Activated CD4-positive, CD25-positive, alpha-beta regulatory T cell (primary cell): ENCODE measurements around the gene DNAJB8.
A peak's percentile ranks its signal among the peaks of the same experiment; 100 is the strongest.

Experiments
- DNase-seq, 4 experiments: peaks; one replicate each; lab custom pipeline; 2025; lab: John Stamatoyannopoulos, UW

DNAJB8 gene

DNA sequence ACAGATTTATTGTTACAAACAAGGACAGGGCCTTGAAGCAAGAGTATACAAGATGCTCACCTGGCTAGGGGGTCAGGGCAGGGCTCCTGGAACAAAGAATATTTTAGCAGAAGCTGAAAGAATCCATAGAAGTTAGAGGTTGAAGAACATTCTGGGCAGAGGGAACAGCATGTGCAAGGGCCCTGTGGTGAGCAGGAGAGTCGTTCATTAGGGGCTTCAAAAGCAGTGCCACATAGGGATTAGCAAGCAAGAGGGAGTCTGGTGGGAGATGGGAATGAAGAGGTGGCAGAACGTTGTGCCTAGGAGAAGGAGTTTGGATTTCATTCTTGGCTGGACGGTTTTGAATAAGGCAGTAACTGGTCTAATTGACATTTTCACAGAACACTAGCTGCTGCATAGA, 22.9 kb downstream of the DNAJB8 start:
- DNase-seq, result no peak

DNA sequence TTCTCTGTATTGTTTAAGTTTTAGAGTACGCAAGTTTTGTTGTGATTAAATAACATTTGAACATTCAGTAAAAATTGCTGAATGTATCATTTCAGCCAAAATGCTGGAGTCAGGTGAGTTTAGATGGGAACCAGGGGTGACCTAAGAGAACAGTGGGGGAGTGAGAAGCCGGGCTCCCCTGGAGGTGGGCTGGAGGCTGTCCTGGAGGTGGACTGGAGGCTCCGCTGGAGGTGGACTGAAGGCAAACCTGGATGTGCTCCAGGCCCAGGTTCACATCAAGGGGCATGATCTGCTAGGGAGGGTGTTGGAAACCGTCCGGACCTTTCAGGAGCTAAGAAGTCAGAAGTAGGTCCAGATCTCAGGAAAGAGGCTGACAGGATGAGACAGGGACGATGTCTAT, 23.7 kb downstream of the DNAJB8 start:
- no peak for DNase-seq

DNA sequence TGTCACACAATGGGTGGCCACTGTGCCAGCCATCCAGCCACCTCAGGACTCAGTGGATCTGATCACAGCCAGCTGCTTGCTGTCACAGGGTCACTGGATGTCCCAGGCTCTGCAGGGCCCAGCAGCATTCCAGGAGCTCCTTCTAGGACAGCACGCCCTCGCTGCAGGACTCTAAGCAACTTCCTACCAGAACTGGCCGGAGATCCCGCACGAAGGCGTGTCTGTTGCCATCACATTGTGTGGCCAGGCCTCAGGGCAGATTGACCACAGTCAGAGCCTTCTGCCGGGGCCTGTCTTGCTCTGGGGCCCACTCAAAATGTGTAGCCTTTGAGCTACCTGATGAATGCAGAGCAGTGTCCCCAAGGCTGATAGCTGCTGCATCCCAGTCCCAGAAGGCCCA, 24.6 kb downstream of the DNAJB8 start:
- DNase-seq, result no peak

DNA sequence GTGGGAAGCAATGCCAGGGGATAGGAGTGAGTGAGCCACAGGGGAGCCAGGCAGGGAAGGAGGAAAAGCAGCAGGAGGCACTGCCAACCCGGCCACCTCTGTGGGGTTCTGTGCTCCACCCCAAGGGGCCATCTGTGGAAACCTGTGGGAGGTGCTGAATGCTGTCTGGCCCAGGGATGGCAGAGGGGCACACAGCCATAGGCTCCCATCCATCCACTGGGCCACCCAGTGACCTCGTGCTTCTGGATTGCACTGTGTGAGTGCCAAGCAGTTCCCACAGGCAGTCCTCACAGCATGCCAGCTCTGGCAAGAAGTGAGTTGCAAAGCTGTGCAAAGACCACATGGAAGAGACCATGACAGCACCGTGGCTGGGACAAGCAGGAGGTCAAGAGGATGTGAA, 27.5 kb downstream of the DNAJB8 start:
- DNase-seq, result no peak

DNA sequence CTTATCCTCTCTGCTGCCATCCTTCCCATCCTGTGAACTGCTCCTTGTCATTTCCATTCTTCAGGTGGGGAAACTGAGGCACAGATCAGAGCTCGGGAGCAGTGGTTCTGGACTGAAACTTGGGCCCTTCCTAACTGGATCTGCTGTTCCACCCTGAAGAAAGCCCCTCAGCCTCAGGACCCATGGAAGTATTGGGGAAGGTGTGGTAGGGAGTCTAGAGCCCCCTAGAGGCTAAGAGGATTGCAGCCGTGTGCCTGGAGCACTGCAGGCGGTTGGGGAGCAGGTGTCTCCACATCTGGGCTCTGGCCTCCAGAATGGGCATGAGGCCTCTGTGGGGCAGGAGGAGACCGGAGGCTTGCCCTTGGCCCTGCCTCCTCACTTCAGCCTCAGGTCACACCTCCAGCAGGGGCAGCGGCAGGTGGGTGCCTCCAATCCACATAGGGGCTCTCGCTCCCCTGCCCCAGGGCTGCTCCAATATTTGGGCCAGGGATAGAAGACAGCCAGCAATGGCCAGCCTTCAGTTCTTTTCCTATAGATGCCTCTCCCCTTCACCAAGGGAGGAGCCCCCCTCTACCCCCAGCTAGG, 28.1 kb downstream of the DNAJB8 start:
- no peak for DNase-seq

DNA sequence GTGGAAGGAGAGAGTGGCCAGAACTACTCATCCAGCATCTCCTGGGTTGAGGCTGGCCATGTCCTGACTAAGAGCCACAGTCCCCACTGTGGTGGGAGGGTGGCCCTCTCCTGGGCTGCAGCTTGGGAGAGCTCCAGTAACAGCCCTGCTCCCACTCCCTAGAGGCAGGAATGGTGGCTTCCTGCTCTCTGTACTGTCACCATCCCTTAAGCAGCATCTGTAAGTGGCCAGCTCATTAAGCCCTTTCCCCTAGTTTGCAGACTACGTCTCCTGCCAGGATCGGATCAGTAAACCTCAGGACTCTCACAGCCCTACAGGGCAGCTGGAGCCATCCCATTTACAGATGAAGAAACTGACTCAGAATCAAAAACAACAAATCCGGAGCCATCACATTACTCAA, 30.5 kb downstream of the DNAJB8 start:
- no peak for DNase-seq

DNA sequence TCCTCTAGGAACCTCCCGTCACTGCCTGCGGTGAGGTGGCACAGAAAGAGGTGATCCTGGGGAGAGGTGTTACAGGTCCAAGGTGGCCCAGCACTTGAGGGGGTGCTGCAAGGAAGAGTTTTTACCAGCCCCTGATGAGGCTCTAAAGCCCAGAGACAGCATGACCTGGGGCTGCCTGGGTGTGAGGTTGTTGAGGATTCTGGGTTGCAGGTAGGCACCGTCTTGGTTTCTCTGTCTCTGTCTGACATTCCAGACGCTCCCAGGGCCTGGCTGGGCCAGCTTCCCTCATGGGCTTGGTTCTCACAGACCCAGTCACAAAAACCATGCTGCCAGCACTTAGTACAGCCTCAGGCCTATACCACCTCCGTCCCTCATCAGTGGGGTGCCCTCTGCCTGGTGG, 31.1 kb downstream of the DNAJB8 start:
- no peak for DNase-seq

DNA sequence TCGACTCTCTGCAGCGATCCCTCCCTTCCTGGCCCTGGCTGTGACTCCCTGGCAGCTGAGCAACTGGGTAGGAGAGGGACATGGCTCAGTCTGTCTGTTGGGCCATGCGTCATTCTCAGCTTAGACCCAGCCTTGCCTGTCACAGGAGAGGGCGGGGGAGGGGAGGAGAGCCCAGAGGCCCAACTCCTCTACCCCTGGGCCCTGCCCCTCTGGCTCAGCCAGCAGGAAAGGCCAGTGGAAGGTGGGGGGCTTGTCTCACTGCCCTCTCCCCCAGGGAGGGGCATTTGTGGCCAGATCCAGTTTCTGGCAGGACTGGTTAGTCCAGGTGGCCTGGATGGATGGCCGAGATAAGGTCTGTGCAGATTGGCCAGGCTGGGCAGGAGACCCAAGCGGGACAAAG, 31.6 kb downstream of the DNAJB8 start:
- DNase-seq, result no peak

DNA sequence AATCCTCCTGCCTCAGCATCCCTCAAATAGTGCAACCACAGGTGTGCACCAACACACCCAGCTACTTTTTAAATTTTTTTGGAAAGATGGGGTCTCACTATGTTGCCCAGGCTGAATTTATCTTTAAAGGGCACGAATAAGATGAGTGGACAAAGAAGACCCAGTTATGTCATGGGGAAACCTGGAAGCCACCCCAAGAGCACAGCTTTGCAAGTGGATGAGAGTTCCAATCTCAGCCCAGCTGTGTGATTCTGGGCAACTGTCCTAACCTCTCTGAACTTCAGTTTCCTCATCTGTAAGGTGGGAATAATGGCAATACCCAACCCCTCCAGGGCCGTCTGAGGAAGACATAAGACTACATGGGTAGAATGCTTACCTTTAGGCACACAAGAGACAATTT, 32.2 kb downstream of the DNAJB8 start:
- DNase-seq, result no peak

DNA sequence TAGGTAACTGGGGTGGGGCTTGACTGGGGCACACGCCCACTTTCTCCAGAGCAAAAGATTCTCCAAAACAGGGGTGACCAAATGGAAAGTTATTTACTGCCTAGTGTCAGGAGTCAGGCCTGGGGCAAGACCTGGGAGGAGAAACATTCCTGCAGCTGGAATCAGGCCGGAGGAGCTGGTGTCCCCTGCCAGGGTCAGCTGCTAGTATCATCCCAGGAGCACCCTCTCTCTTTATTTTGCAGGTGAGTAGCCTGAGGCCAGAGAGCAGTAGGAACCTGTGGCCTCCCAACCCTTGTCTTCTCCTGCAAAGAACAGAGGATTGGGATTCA, 32.9 kb downstream of the DNAJB8 start:
- no peak for DNase-seq

DNA sequence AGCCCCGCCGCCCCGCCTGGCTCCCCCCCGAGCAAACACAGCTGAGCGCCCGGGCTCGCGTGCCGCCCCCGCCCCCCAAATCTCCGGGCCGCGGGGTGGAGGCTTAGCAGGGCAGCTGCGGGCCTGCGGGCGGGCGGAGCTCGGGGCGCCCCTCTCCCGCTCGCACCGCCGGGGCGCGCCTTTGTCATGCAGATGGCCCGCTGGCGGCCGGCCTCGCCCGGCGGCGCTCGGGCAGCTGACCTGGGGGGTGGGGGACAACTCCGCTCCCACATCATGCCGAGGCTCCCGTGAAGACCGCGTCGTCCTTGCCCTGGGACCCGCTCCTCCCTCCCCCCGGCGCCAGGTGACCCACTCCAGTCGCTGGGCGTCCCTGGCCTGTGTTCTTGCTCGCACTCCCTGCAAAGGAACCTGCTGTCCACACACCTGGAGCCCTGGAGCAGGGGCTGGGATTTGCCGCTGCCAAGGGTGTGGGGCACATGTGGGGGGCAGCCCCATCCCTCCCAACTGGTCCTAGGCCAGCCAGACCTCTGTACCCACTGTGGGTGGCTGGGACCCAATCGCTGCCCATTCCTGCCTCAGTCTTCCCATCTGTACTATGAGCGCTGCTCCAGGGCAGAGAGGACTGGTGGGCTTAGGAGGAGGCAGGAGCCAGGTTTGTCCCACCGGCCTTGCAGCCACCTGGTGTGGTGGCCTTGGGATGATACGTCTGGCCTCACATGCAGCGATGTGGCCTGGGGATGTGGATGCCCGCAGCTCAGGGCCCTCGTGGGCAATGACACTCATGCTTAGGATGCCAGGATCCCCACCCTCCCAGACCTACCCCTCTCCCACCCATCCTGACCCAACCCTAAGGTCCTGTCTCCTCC, 33.5 kb downstream of the DNAJB8 start:
- DNase-seq, result no peak

DNA sequence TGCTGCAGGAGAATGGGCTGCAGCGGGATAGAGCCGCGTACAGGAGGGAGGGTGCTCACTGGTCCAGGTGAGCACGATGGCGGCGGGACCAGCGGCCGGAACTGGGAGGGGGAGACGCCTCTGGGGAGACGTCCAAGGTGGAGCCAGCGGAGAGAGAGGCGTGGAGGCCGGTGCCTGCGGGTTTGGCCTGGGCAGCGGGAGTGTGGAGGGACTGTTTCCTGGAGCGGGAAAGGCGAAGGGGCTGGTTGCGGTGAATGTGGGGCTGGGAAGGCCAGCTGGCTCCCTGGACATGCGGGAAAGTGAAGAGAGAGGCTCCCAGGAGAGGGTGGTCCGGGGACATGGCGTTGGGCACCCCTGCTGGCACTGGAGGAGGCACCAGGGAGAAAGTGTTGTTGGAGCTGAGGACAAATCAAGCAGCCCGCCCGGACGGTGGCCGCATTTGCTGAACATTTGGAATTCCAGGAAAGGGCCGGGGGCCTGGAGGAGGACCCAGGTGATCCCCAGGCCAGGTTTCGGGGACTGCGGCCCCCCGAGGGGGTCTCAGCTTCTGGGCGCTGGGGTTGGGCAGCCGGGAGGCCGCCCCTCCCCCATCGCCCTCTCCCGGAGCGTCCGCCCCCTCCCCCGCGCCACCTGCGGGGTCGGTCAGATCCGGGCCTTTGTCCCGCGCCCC, 34.3 kb downstream of the DNAJB8 start:
- no peak for DNase-seq

DNA sequence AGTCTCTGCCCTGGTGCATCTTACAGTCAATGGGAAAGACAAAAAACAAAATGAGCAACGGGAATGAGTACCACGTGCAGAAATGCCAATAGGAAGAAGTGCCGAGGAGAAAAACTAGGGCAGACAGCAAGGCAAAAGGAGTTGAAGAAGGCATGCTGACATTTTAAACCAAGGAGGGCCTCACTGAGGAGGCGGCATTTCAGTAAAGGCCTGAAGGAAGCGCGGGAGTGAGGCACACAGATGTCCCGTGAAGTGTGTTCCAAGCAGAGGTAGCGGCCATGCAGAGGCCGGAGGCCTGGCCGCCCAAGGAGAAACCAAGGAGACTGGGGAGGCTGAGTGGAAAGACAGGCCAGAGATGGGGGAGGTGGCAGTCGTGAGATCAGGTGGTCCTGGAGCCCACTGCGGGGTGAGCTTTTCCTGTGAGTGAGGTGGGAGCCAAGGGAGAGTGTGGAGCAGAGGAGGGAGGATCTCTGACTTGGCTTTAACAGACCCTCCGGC, 34.8 kb downstream of the DNAJB8 start:
- no peak for DNase-seq

DNA sequence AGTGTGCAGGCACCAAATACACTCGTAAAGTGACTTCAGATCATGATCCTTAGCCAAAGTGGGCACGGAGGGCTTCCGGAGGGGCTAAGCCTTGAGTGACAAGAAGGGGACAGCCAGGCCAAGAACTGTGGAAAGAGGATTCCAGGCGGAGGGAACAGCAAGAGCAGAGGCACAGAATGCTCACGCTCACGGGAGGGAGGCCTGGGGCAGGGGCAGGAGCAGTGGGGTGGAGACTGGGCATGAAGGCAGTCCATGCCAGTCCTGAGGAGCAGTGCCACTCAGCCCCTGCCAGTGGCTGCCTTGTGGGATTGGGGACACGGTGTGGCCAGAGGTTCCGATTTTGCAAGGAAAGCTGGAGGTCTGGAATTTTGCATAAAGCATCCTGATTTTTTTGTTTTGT, 36.0 kb downstream of the DNAJB8 start:
- no peak for DNase-seq

DNA sequence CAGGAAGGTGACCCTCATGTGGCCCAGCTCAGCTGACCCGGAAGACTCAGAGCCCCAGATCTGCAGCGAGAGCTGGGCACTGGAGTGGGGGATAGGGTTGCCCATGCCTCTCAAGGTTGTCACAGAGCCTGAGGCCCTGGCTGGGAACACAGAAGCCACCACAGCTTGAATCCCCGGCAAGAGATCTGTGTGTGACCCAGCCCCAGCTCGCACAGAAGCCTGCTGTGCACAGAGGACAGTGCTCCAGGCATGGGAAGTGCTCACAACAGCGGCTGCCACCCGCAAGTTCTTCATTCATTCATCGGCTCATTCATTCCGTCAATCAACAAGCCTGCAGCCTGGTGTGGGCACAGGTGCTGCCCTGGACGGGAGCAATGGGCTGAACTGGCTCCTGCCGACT, 36.4 kb downstream of the DNAJB8 start:
- DNase-seq, result no peak

DNA sequence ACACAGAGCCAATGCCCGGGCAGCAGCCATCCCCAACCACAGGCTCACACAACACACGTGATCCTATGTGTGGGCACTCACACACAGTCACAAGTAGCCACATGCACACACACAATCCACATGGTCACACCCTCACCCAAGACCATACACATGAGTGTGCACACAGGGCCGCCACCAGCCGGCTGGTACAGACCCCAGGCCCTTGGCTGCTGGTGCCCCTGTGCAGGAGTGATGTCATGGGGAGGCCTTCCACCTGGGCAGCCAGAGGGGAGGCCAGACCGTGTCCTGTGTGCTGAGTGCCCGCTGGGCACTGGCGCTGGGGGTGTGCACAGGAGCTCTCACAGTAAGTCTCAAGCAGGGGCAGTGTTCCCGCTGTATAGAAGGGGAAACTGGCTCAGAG, 36.9 kb downstream of the DNAJB8 start:
- DNase-seq, result no peak

DNA sequence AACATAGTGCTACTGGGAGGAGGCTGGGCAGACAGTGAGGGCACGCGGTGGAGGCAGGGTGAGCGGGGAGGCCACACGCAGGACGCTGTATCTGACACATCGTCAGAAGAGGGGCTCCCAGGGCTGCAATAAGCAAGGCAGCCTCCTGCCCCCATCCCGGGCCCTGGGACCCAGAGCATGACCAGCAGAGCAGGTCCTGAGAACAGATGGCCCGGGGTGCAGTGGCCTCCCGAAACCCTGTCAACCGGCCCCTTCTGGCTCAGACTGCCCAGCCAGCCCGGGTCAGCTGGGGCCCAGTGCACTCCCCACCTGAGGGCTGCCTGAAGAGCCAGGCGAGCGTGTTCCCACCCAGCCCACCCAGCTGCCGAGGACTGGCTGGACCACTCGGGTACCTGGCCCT, 37.4 kb downstream of the DNAJB8 start:
- DNase-seq, result no peak

DNA sequence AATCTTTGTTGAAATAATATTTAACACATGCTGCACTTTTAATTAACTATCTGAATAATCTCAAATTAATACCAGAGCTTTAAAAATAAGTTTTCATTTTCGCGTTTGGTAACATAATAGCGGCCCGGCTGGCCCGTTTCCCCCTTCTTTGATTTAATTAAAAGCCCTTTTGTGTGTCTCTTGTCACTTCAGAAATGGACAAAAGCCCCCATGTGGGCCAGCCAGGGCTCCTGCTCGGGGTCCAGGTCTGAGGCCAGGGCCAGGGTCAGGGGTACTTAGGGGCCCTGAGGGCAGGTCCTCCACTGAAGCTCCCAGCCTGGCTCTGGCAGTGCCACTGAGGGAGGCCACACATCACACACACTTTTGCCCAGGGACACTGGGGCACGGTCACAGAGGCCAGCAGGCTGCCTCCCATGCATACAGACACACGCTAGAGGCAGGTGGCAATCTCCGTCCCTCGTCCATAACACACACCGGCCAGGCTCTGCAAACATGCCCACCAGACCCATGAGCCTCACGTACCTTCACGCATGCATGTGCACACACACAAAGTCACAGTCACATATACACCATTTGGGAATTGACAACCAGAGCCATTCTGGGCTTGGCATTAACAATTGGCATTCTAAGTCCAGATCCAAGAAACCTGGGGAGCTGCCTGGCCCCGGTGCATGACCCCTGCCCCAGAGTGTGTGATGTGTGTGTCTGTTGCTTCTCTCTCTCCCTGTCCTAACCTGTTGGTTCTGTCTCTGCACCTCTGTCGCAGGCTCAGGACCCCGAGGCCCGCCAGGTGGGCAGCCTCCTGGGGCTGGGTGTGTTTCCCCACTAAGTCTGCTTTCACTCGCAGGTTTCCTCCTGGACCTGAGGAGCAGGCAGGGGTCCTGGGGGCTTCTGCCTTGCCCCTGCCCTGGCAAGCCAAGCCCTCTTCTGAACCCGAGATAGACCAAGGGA, 38.5 kb downstream of the DNAJB8 start:
- DNase-seq, result no peak

DNA sequence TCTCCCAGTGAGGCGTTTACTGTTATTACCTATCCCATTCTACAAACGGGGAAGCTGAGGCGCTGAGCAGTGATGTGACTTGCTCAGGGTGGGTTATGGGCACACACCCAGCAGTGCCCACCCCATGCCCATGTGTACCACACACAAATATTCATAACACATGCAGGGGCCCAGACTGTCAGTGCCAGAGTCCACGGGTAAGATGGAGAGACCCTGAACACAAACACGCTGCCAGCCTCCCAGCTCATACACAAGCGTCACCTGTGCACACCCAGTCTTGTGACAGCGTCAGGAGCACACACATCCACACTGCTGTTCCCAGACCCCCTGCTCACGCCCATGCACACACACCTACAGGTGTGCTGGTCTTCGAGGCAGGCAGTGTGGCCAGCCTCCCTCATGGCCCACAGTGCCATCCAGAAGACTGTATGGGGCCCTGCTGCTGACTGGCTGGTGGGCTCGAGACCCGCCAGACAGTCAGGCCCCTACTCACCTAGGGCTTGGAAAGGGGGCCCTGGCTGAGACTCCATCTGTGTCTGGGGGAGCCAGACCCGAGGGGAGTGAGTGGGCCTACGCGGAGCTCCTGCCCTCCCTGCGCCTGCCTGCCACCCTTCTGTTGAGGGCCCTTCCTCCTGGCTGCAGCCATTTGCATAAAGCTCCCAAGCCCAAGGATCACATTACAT, 39.4 kb downstream of the DNAJB8 start:
- no peak for DNase-seq

DNA sequence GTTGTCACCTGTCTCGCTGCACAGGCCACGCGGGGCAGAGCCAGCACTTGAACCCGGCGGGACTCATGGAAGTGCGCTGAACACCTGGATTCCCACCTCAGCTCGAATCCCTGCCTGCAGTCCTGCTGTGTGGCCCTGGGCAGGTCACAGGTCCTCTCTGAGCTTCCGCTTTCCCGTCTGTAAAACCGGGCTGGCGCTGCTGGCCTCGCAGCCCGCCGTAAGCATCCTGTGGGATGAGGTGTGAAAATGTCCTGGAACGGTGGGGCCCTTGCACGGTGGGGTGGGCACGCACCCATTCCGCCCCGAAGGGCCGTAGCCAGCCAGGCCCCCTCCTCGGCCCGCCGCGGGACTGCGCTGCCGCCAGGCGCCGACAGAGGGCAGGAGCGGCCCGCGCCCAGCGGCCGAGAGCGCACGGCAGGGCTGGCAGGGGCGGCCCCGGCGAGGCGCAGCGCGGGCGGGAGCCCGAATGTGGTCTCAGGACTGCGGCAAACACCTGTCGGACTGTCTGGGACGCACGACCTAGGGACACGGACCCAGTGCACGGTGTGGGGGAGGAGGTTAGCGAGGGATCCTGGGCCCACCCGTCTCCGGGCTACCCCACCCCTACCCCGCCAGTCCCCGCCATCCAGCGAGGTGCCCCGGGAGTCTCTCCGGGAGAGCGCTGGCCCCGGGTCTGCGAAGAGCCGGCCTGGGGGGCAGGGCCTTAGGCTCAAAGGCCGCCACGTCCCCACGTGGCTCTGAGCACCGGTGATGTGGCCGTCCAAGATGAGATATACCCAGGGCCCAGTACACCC, 40.4 kb downstream of the DNAJB8 start:
- DNase-seq, result peak in 3 of 4 experiments; percentile 24 to 33 (median 25)

DNA sequence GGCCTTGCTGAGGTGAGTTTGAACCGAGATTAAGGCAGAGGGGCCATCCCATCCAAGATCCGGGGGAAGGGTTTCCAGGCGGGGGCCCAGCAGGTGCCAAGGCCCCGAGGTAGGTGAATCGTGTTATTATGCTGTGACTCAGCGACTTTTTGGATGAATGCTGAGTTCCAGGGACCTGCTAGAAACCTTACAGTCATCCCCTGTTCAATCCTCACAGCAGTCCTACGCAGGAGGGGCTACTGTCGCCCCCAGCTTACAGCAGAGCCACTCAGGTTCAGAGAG, 40.9 kb downstream of the DNAJB8 start:
- no peak for DNase-seq
